Body of pancreas (tissue), 4 donors: ENCODE data around the gene ASB7.

Experiments
- POLR2A ChIP-seq, 3 donors: fragments of 450-650 bp; IDR thresholded peaks; one replicate each; pipeline ENCODE4 v1.6.1; 2016; ENCODE audit warnings: antibody characterized with exemption in 3 of 3, mild to moderate bottlenecking in 2 of 3
- TF ChIP-seq, protein P1 (sequence below), 7 experiments: fragments of 450-650 bp in 4 of 7; fragments of 200-600 bp in 3 of 7; sonication (generic) in 3 of 7; IDR thresholded peaks; one replicate each; pipeline ENCODE4 v1.5.1; 2016 to 2019; ENCODE audit warnings: antibody characterized with exemption in 7 of 7

DNA sequence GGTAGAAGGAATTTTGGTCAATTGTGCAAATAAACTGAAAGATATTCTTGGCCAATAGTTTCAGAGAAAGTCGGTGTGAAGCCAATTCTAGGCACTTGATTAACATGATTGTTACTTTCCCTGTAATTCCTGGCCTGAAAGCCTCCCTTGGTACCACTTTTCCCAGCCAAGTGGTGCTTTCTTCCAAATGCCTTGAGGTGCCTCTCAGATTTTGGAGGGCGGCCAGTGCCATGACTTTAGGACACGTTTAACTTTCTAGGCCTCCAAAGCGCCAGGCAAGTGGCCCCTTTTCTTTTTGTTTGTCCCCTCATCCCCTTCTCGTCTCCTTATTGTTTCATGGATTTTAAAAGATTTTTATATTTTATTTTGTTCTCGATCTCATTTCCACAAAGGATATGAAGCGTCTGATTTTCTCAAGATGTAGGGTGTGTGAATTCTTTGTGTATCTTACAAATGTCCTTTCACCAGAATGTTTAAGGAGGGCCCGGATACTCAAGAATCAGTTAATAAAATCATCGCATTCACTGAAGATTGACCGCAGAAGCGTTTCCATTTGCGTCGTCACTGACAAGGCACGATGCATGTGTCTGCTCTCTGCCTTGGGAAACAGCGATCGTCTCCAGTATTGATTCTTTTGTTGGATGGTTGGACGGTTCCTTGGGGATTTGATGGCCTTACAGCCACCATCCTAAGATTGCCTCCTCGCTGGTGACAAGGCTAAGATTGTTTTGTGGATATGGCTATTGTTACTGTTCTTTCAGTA, 87.8 kb downstream of the ASB7 start:
- no peak for TF ChIP-seq POLR2A (IDR thresholded peaks at IDR 0.05)
- TF ChIP-seq, protein P1, sequence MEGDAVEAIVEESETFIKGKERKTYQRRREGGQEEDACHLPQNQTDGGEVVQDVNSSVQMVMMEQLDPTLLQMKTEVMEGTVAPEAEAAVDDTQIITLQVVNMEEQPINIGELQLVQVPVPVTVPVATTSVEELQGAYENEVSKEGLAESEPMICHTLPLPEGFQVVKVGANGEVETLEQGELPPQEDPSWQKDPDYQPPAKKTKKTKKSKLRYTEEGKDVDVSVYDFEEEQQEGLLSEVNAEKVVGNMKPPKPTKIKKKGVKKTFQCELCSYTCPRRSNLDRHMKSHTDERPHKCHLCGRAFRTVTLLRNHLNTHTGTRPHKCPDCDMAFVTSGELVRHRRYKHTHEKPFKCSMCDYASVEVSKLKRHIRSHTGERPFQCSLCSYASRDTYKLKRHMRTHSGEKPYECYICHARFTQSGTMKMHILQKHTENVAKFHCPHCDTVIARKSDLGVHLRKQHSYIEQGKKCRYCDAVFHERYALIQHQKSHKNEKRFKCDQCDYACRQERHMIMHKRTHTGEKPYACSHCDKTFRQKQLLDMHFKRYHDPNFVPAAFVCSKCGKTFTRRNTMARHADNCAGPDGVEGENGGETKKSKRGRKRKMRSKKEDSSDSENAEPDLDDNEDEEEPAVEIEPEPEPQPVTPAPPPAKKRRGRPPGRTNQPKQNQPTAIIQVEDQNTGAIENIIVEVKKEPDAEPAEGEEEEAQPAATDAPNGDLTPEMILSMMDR (IDR thresholded peaks at IDR 0.05) = no peak
